ENCODE data around the gene MRPS22.
"Not testable (repeated sequence)": the region's sequence is repeated elsewhere in the genome, so short reads cannot be mapped to it uniquely, and the experiment has no call there.

The MRPS22 gene

GRCh38 chr3:139340784-139341183, 3.0 kb upstream of the MRPS22 start:
- no peak for DNase-seq

- no peak for DNase-seq
These were observed 1.8 kb upstream of the MRPS22 start for GRCh38 chr3:139342054-139342453.

- no peak for DNase-seq
These were observed 3.0 kb downstream of the MRPS22 start for GRCh38 chr3:139346771-139347170.

- no peak for DNase-seq
These were observed 10.2 kb downstream of the MRPS22 start for GRCh38 chr3:139353920-139354556.

- DNase-seq, result no peak
These were observed 10.8 kb downstream of the MRPS22 start for GRCh38 chr3:139354661-139355060.

GRCh38 chr3:139355476-139355875, 11.7 kb downstream of the MRPS22 start:
- DNase-seq, result no peak

GRCh38 chr3:139355891-139356290, 12.1 kb downstream of the MRPS22 start:
- no peak for DNase-seq

- no peak for DNase-seq
These were observed 14.1 kb downstream of the MRPS22 start for GRCh38 chr3:139357899-139358298.

- DNase-seq, result no peak
These were observed 15.2 kb downstream of the MRPS22 start for GRCh38 chr3:139358841-139359562.

- no peak for DNase-seq
These were observed 17.5 kb downstream of the MRPS22 start for GRCh38 chr3:139361276-139361675.

- DNase-seq, result no peak
These were observed 20.7 kb downstream of the MRPS22 start for GRCh38 chr3:139364549-139364948.

- DNase-seq, result no peak
These were observed 30.3 kb downstream of the MRPS22 start for GRCh38 chr3:139374099-139374498.

GRCh38 chr3:139377378-139377777, 33.6 kb downstream of the MRPS22 start:
- DNase-seq, result no peak

- DNase-seq, result no peak
These were observed 34.9 kb downstream of the MRPS22 start for GRCh38 chr3:139378587-139379241.

GRCh38 chr3:139380575-139380974, 36.8 kb downstream of the MRPS22 start:
- no peak for DNase-seq

- DNase-seq, result not testable (repeated sequence)
These were observed 38.5 kb downstream of the MRPS22 start for GRCh38 chr3:139382291-139382690.

- no peak for DNase-seq
These were observed 44.3 kb downstream of the MRPS22 start for GRCh38 chr3:139388077-139388476.

GRCh38 chr3:139388821-139389551, 45.2 kb downstream of the MRPS22 start:
- peak; percentile 15 for DNase-seq

GRCh38 chr3:139389552-139390368, 45.9 kb downstream of the MRPS22 start, which contains the start of gene COPB2:
Gene COPB2, minus strand, starts transcription at chr3:139389647. Its CDS starts 97 bp downstream, at chr3:139389550.
- DNase-seq, result peak; percentile 94

GRCh38 chr3:139394116-139394515, 50.3 kb downstream of the MRPS22 start:
- DNase-seq, result no peak

- no peak for DNase-seq
These were observed 52.9 kb downstream of the MRPS22 start for GRCh38 chr3:139396707-139397106.

GRCh38 chr3:139401155-139401554, 57.3 kb downstream of the MRPS22 start:
- not testable (repeated sequence) for DNase-seq

Data from activated T-cell treated with anti-CD3 and anti-CD28 coated beads for 4 hours (primary cell).